GM23338 (cell line): Measurements from ENCODE around the gene B4GALT1. TPM values are rescaled to one million over a fixed set of nuclear protein-coding genes. Genes with fewer than 3 reads are reported as not detected.

Experiments used
- ATAC-seq: fragments of 200-7000 bp; cut with Tn5 transposase; 3 replicates; pipeline ENCODE4 v1.9.1; 2020
- DNase-seq: peaks from one replicate; pipeline ENCODE4 v3.0.0-alpha.2; 2015; ENCODE audit warnings: low spot score
- H2AFZ ChIP-seq: fragments of 200-600 bp; sonication (generic); 2 replicates; pipeline ENCODE4 v1.8.0; 2016; ENCODE audit warnings: antibody characterized with exemption, mild to moderate bottlenecking, moderate library complexity
- H3F3A ChIP-seq: fragments of 200-600 bp; sonication (generic); replicated peaks from 2 replicates; pipeline ENCODE4 v1.8.0; 2017; ENCODE audit warnings: antibody characterized with exemption, mixed run types, low read depth
- H3K27ac ChIP-seq: fragments of 200-600 bp; sonication (generic); 2 replicates; pipeline ENCODE4 v1.6.1; 2016; ENCODE audit warnings: low read depth
- H3K27me3 ChIP-seq: fragments of 200-600 bp; sonication (generic); 2 replicates; pipeline ENCODE4 v1.8.0; 2016; ENCODE audit warnings: mild to moderate bottlenecking, mixed run types, moderate library complexity; ENCODE audit not compliant: insufficient read depth
- H3K36me3 ChIP-seq: fragments of 200-600 bp; sonication (generic); 2 replicates; pipeline ENCODE4 v1.8.0; 2016; ENCODE audit warnings: mild to moderate bottlenecking; ENCODE audit not compliant: insufficient read depth
- H3K4me1 ChIP-seq: fragments of 200-600 bp; sonication (generic); 2 replicates; pipeline ENCODE4 v1.8.0; 2016; ENCODE audit warnings: mild to moderate bottlenecking, moderate library complexity; ENCODE audit not compliant: insufficient read depth
- H3K4me2 ChIP-seq: fragments of 200-600 bp; sonication (generic); 2 replicates; pipeline ENCODE4 v1.7.1; 2017; ENCODE audit warnings: mixed run types
- H3K4me3 ChIP-seq: fragments of 200-600 bp; sonication (generic); 2 replicates; pipeline ENCODE4 v1.6.1; 2016; ENCODE audit warnings: mixed run types
- H3K79me2 ChIP-seq: fragments of 200-600 bp; sonication (generic); replicated peaks from 2 replicates; pipeline ENCODE4 v1.8.0; 2017; ENCODE audit warnings: mild to moderate bottlenecking; ENCODE audit not compliant: insufficient read depth
- H3K9me2 ChIP-seq: fragments of 200-600 bp; sonication (generic); 2 replicates; pipeline ENCODE4 v1.8.0; 2017; ENCODE audit not compliant: insufficient read depth
- H4K20me1 ChIP-seq: fragments of 200-600 bp; sonication (generic); replicated peaks from 2 replicates; pipeline ENCODE4 v1.8.0; 2017; ENCODE audit warnings: mild to moderate bottlenecking; ENCODE audit not compliant: insufficient read depth
- H3K27ac Mint-ChIP-seq: 2 replicates; pipeline ENCODE4 v1.8.0; 2020; ENCODE audit warnings: inconsistent platforms, mild to moderate bottlenecking, moderate library complexity, mixed read lengths
- H3K27me3 Mint-ChIP-seq: 3 replicates; pipeline ENCODE4 v1.8.0; 2022; ENCODE audit warnings: low read depth, mild to moderate bottlenecking, moderate library complexity, mixed read lengths, inconsistent platforms; ENCODE audit not compliant: insufficient read depth, poor library complexity
- H3K36me3 Mint-ChIP-seq: 3 replicates; pipeline ENCODE4 v1.8.0; 2021; ENCODE audit warnings: low read depth, mild to moderate bottlenecking, inconsistent platforms, moderate library complexity, mixed read lengths
- H3K4me1 Mint-ChIP-seq: 3 replicates; pipeline ENCODE4 v1.8.0; 2020; ENCODE audit warnings: mild to moderate bottlenecking, inconsistent platforms, mixed read lengths
- H3K4me3 Mint-ChIP-seq: 3 replicates; pipeline ENCODE4 v1.8.0; 2021; ENCODE audit warnings: moderate library complexity, mild to moderate bottlenecking, inconsistent platforms, mixed read lengths
- H3K9me3 Mint-ChIP-seq: 3 replicates; pipeline ENCODE4 v1.8.0; 2020; ENCODE audit warnings: moderate library complexity, mild to moderate bottlenecking, inconsistent platforms, mixed read lengths
- CREB1 ChIP-seq: fragments of 250-450 bp; sonication (Bioruptor Pico); IDR thresholded peaks from 2 replicates; pipeline ENCODE4 v1.5.0; 2020; ENCODE audit warnings: low read depth, mild to moderate bottlenecking, moderate library complexity
- EZH2 ChIP-seq: fragments of 200-600 bp; sonication (generic); IDR thresholded peaks from one replicate; pipeline ENCODE4 v1.8.0; 2017; ENCODE audit warnings: antibody characterized with exemption, mild to moderate bottlenecking, low read depth; ENCODE audit not compliant: unreplicated experiment
- EZH2phosphoT487 ChIP-seq: fragments of 200-600 bp; sonication (generic); IDR thresholded peaks from one replicate; pipeline ENCODE4 v1.8.1; 2018; ENCODE audit warnings: antibody characterized with exemption; ENCODE audit not compliant: unreplicated experiment
- JUNB ChIP-seq: IDR thresholded peaks from one replicate; pipeline ENCODE4 v1.6.1; 2016; ENCODE audit warnings: antibody characterized with exemption; ENCODE audit not compliant: unreplicated experiment
- NANOG ChIP-seq: IDR thresholded peaks from 2 replicates; pipeline ENCODE4 v1.6.1; 2016; ENCODE audit warnings: antibody characterized with exemption, borderline replicate concordance
- POLR2AphosphoS5 ChIP-seq: IDR thresholded peaks from 2 replicates; pipeline ENCODE4 v1.6.1; 2016; ENCODE audit warnings: antibody characterized with exemption, low read depth
- STAT1 ChIP-seq: IDR thresholded peaks from one replicate; pipeline ENCODE4 v1.6.1; 2016; ENCODE audit warnings: antibody characterized with exemption; ENCODE audit not compliant: unreplicated experiment
- ZNF114 ChIP-seq: fragments of 250-450 bp; sonication (Bioruptor Pico); IDR thresholded peaks from 2 replicates; pipeline ENCODE4 v1.5.0; 2020; ENCODE audit warnings: mild to moderate bottlenecking, moderate library complexity
- polyA plus RNA-seq: library from polyadenylated mRNA; unstranded; fragments of >200 nt; fragmentation: Nextera tagmentation; extraction: Ambion mirVana; gene quantifications from 2 replicates; pipeline ENCODE4 v1.2.1, GENCODE V29; 2016
- total RNA-seq: library from RNA; depleted of rRNA; stranded (reverse); fragments of >200 nt; shearing (Covaris generic); gene quantifications from 2 replicates; pipeline ENCODE4 v1.2.3, GENCODE V29; 2014
- TF ChIP-seq, protein P1 (sequence below): fragments of 250-450 bp; sonication (Bioruptor Pico); IDR thresholded peaks from 2 replicates; pipeline ENCODE4 v1.5.0; 2020; ENCODE audit warnings: mild to moderate bottlenecking, moderate library complexity
- TF ChIP-seq, protein P2 (sequence below), 2 experiments: fragments of 200-600 bp in 1 of 2; sonication (generic) in 1 of 2; conservative IDR thresholded peaks; 2 replicates each; pipeline versions ENCODE4 v1.5.1 to v1.6.1; 2016 to 2017; ENCODE audit warnings: antibody characterized with exemption in 2 of 2, low read depth in 2 of 2, mild to moderate bottlenecking in 2 of 2, moderate library complexity in 1 of 2
- TF ChIP-seq, protein P3 (sequence below): IDR thresholded peaks from 2 replicates; pipeline ENCODE4 v1.6.1; 2016; ENCODE audit warnings: antibody characterized with exemption
- TF ChIP-seq, protein P4 (sequence below): IDR thresholded peaks from one replicate; pipeline ENCODE4 v1.6.1; 2018; ENCODE audit warnings: antibody characterized with exemption; ENCODE audit not compliant: unreplicated experiment

Gene B4GALT1
- total and polyA plus RNA-seq, 2 experiments from 2014 or later = 6.3 to 15.8 TPM

DNA sequence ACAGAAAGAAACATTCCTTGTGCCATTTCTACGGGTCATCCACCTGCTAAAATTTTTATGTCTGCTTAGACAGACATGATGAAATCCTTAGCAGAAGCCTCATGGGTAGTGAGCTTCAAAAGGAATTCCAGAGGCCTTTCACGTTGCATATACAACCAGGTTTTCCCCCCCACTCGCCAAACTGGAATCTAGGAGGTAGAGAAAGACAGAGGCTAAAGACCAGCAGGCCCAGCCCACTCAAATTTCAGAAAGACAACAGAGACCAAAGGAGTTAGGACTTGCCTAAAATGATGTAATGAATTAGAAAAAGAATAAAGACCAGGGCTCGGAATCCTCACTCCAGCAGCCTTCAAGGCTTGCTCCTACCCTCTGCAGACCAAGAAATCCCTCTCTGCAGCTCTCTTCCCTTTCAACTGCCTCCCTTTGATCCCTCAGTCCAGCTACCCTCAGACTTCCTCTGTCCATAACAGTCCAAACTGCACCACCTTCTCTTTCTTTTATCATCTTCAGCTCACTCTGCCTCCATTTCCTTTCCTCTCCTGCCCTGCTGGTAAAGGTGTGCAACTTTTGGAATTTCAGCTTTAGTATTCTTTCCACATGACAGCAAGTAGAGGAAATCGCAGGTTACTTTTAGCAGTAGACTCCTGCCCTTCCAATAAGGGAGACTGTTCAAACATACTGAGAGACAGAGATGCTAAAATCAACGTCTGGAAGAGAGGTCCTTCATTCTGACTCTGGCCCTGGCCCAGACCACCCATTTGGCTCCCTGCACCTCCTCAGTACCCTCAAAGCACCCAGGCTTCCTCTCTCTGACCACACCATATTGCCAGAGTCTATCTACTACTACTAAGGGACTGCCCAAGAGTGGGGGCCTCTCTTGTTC is 8.9 kb downstream of the B4GALT1 start:
- Histone ChIP-seq H4K20me1 (peaks cover 5% of the 10 kb centered on the region; the same call in 1 of the 2 replicates), H3K27ac (0 out of 2 replicates have a peak overlapping the region, but pooled peaks have one; percentile 47)

More for the DNA sequence above, 8.9 kb downstream of the B4GALT1 start:
- H3F3A ChIP-seq = no peaks in the 10 kb centered on the region
- H3K9me2 ChIP-seq = no peaks in the 10 kb centered on the region
- H3K4me3 ChIP-seq = no peak overlapping the region
- H3K27ac Mint-ChIP-seq = 0 out of 2 replicates have a peak overlapping the region, but pooled peaks have one; percentile 1
- ATAC-seq (peak; percentile 19), DNase-seq (peak; percentile 61)
- peaks cover 35% of the 10 kb centered on the region for H3K79me2 ChIP-seq
- peak overlapping the region; percentile 55 for H3K4me2 ChIP-seq
- H3K27me3 Mint-ChIP-seq = peaks cover 9% of the 10 kb centered on the region
- TF ChIP-seq EZH2 = no peak
- TF ChIP-seq, protein P1, sequence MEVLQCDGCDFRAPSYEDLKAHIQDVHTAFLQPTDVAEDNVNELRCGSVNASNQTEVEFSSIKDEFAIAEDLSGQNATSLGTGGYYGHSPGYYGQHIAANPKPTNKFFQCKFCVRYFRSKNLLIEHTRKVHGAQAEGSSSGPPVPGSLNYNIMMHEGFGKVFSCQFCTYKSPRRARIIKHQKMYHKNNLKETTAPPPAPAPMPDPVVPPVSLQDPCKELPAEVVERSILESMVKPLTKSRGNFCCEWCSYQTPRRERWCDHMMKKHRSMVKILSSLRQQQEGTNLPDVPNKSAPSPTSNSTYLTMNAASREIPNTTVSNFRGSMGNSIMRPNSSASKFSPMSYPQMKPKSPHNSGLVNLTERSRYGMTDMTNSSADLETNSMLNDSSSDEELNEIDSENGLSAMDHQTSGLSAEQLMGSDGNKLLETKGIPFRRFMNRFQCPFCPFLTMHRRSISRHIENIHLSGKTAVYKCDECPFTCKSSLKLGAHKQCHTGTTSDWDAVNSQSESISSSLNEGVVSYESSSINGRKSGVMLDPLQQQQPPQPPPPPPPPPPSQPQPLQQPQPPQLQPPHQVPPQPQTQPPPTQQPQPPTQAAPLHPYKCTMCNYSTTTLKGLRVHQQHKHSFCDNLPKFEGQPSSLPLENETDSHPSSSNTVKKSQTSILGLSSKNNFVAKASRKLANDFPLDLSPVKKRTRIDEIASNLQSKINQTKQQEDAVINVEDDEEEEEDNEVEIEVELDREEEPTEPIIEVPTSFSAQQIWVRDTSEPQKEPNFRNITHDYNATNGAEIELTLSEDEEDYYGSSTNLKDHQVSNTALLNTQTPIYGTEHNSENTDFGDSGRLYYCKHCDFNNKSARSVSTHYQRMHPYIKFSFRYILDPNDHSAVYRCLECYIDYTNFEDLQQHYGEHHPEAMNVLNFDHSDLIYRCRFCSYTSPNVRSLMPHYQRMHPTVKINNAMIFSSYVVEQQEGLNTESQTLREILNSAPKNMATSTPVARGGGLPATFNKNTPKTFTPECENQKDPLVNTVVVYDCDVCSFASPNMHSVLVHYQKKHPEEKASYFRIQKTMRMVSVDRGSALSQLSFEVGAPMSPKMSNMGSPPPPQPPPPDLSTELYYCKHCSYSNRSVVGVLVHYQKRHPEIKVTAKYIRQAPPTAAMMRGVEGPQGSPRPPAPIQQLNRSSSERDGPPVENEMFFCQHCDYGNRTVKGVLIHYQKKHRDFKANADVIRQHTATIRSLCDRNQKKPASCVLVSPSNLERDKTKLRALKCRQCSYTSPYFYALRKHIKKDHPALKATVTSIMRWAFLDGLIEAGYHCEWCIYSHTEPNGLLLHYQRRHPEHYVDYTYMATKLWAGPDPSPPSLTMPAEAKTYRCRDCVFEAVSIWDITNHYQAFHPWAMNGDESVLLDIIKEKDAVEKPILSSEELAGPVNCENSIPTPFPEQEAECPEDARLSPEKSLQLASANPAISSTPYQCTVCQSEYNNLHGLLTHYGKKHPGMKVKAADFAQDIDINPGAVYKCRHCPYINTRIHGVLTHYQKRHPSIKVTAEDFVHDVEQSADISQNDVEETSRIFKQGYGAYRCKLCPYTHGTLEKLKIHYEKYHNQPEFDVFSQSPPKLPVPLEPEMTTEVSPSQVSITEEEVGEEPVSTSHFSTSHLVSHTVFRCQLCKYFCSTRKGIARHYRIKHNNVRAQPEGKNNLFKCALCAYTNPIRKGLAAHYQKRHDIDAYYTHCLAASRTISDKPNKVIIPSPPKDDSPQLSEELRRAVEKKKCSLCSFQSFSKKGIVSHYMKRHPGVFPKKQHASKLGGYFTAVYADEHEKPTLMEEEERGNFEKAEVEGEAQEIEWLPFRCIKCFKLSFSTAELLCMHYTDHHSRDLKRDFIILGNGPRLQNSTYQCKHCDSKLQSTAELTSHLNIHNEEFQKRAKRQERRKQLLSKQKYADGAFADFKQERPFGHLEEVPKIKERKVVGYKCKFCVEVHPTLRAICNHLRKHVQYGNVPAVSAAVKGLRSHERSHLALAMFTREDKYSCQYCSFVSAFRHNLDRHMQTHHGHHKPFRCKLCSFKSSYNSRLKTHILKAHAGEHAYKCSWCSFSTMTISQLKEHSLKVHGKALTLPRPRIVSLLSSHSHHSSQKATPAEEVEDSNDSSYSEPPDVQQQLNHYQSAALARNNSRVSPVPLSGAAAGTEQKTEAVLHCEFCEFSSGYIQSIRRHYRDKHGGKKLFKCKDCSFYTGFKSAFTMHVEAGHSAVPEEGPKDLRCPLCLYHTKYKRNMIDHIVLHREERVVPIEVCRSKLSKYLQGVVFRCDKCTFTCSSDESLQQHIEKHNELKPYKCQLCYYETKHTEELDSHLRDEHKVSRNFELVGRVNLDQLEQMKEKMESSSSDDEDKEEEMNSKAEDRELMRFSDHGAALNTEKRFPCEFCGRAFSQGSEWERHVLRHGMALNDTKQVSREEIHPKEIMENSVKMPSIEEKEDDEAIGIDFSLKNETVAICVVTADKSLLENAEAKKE = no peak
- TF ChIP-seq, protein P2, sequence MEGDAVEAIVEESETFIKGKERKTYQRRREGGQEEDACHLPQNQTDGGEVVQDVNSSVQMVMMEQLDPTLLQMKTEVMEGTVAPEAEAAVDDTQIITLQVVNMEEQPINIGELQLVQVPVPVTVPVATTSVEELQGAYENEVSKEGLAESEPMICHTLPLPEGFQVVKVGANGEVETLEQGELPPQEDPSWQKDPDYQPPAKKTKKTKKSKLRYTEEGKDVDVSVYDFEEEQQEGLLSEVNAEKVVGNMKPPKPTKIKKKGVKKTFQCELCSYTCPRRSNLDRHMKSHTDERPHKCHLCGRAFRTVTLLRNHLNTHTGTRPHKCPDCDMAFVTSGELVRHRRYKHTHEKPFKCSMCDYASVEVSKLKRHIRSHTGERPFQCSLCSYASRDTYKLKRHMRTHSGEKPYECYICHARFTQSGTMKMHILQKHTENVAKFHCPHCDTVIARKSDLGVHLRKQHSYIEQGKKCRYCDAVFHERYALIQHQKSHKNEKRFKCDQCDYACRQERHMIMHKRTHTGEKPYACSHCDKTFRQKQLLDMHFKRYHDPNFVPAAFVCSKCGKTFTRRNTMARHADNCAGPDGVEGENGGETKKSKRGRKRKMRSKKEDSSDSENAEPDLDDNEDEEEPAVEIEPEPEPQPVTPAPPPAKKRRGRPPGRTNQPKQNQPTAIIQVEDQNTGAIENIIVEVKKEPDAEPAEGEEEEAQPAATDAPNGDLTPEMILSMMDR (conservative IDR thresholded peaks at IDR 0.05; ENCODE audit: low read depth in 2 of 2) = no peak
- no peak for TF ChIP-seq EZH2phosphoT487
- no peak for TF ChIP-seq STAT1
- TF ChIP-seq ZNF114 (CRISPR knock-in tag) = no peak
- no peak for TF ChIP-seq POLR2AphosphoS5
- TF ChIP-seq CREB1 = no peak
- TF ChIP-seq, protein P3, sequence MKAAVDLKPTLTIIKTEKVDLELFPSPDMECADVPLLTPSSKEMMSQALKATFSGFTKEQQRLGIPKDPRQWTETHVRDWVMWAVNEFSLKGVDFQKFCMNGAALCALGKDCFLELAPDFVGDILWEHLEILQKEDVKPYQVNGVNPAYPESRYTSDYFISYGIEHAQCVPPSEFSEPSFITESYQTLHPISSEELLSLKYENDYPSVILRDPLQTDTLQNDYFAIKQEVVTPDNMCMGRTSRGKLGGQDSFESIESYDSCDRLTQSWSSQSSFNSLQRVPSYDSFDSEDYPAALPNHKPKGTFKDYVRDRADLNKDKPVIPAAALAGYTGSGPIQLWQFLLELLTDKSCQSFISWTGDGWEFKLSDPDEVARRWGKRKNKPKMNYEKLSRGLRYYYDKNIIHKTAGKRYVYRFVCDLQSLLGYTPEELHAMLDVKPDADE = no peak
- TF ChIP-seq, protein P4, sequence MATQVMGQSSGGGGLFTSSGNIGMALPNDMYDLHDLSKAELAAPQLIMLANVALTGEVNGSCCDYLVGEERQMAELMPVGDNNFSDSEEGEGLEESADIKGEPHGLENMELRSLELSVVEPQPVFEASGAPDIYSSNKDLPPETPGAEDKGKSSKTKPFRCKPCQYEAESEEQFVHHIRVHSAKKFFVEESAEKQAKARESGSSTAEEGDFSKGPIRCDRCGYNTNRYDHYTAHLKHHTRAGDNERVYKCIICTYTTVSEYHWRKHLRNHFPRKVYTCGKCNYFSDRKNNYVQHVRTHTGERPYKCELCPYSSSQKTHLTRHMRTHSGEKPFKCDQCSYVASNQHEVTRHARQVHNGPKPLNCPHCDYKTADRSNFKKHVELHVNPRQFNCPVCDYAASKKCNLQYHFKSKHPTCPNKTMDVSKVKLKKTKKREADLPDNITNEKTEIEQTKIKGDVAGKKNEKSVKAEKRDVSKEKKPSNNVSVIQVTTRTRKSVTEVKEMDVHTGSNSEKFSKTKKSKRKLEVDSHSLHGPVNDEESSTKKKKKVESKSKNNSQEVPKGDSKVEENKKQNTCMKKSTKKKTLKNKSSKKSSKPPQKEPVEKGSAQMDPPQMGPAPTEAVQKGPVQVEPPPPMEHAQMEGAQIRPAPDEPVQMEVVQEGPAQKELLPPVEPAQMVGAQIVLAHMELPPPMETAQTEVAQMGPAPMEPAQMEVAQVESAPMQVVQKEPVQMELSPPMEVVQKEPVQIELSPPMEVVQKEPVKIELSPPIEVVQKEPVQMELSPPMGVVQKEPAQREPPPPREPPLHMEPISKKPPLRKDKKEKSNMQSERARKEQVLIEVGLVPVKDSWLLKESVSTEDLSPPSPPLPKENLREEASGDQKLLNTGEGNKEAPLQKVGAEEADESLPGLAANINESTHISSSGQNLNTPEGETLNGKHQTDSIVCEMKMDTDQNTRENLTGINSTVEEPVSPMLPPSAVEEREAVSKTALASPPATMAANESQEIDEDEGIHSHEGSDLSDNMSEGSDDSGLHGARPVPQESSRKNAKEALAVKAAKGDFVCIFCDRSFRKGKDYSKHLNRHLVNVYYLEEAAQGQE = no peak
- no peak for TF ChIP-seq JUNB
- TF ChIP-seq NANOG = no peak
- no peaks in the 10 kb centered on the region for H3K27me3 ChIP-seq
- H3K4me3 Mint-ChIP-seq = no peak overlapping the region; the same call in 2 of the 3 replicates
- H3K9me3 Mint-ChIP-seq = no peaks in the 10 kb centered on the region
- H3K4me1 ChIP-seq = peaks cover 36% of the 10 kb centered on the region
- no peaks in the 10 kb centered on the region for H3K36me3 ChIP-seq
- no peaks in the 10 kb centered on the region for H3K36me3 Mint-ChIP-seq
- H3K4me1 Mint-ChIP-seq = peaks cover 44% of the 10 kb centered on the region
- H2AFZ ChIP-seq = no peak overlapping the region
